Smooth muscle cell (in vitro differentiated cells): ENCODE data around the gene DXO. TPM values are rescaled to one million over a fixed set of nuclear protein-coding genes. Genes with fewer than 3 reads are reported as not detected.

Source experiments
- microRNA counts: library from miRNA; unstranded; fragments of <30 nt; microRNA quantifications from one replicate; lab custom pipeline; 2016
- microRNA-seq: library from miRNA; unstranded; fragments of <30 nt; microRNA quantifications from one replicate; pipeline ENCODE4, GENCODE V29; 2016; ENCODE audit warnings: borderline number of aligned reads
- polyA plus RNA-seq: library from polyadenylated mRNA; unstranded; fragments of >200 nt; fragmentation: Nextera tagmentation; extraction: Ambion mirVana; gene quantifications from 2 replicates; pipeline ENCODE4 v1.2.1, GENCODE V29; 2016
- small RNA-seq: library from RNA; depleted of rRNA; stranded (forward); fragments of <200 nt; gene quantifications from one replicate; pipeline ENCODE3, GENCODE V24; 2014
- total RNA-seq: library from RNA; depleted of rRNA; stranded (reverse); fragments of >200 nt; gene quantifications from 2 replicates; pipeline ENCODE4 v1.2.3, GENCODE V29; 2014

Gene DXO
- total and polyA plus RNA-seq, 2 experiments from 2014 or later, result 11.0 to 21.9 TPM

MicroRNAs encoded within 50 kb of the gene (microRNA counts, 767-probe panel; counts per million panel counts)
- 183 counts per million for microRNA hsa-miR-1236 (lab: Ali Mortazavi, UCI)

Small RNA genes within 50 kb of the gene (microRNA-seq; reads per million reads assigned to microRNA genes)
- gene MIR1236, result 1.8 reads per million

Small RNA genes within 50 kb of the gene (small RNA-seq; reads per million reads assigned to genes)
- not detected for gene AL645922.1

Other genes starting within 250 kb of the DXO start
Only the 30 nearest of the 33 such genes appear.
- 10.6 and 15.4 TPM in 2 replicates for gene MSH5, start 232.1 kb downstream of the DXO start, total RNA-seq
- 4.7 and 10.5 TPM in 2 replicates for gene MSH5, start 232.1 kb downstream of the DXO start, polyA plus RNA-seq
- gene SAPCD1, start 209.5 kb downstream of the DXO start, total RNA-seq, result not detected in 2 replicates
- gene SAPCD1, start 209.5 kb downstream of the DXO start, polyA plus RNA-seq, result 1.4 and 1.8 TPM in 2 replicates
- gene VWA7, start 194.8 kb downstream of the DXO start, total RNA-seq, result 0.22 and 0.58 TPM in 2 replicates
- 0.08 and 0.28 TPM in 2 replicates for gene VWA7, start 194.8 kb downstream of the DXO start, polyA plus RNA-seq
- gene VARS1, start 176.4 kb downstream of the DXO start, total RNA-seq, result 31.9 and 60.8 TPM in 2 replicates
- 76.9 and 80.8 TPM in 2 replicates for gene VARS1, start 176.4 kb downstream of the DXO start, polyA plus RNA-seq
- 62.0 and 91.2 TPM in 2 replicates for gene LSM2, start 165.2 kb downstream of the DXO start, total RNA-seq
- gene LSM2, start 165.2 kb downstream of the DXO start, polyA plus RNA-seq, result 73.6 and 81.6 TPM in 2 replicates
- 0.63 and 0.94 TPM in 2 replicates for gene HSPA1L, start 156.9 kb downstream of the DXO start, total RNA-seq
- 0.19 and 1.0 TPM in 2 replicates for gene HSPA1L, start 156.9 kb downstream of the DXO start, polyA plus RNA-seq
- 52.6 and 59.5 TPM in 2 replicates for gene HSPA1A, start 156.6 kb downstream of the DXO start, total RNA-seq
- gene HSPA1A, start 156.6 kb downstream of the DXO start, polyA plus RNA-seq, result 61.2 and 71.6 TPM in 2 replicates
- gene HSPA1B, start 144.4 kb downstream of the DXO start, total RNA-seq, result 33.6 and 43.1 TPM in 2 replicates
- gene HSPA1B, start 144.4 kb downstream of the DXO start, polyA plus RNA-seq, result 30.7 and 36.7 TPM in 2 replicates
- 40.0 and 47.5 TPM in 2 replicates for gene NEU1, start 109.3 kb downstream of the DXO start, total RNA-seq
- gene NEU1, start 109.3 kb downstream of the DXO start, polyA plus RNA-seq, result 52.1 and 52.7 TPM in 2 replicates
- 0.72 and 0.85 TPM in 2 replicates for gene SLC44A4, start 93.1 kb downstream of the DXO start, total RNA-seq
- gene SLC44A4, start 93.1 kb downstream of the DXO start, polyA plus RNA-seq, result 0.30 and 0.52 TPM in 2 replicates
- 17.4 and 17.6 TPM in 2 replicates for gene EHMT2, start 74.4 kb downstream of the DXO start, total RNA-seq
- gene EHMT2, start 74.4 kb downstream of the DXO start, polyA plus RNA-seq, result 33.9 and 38.9 TPM in 2 replicates
- 0.04 and 0.54 TPM in 2 replicates for gene ZBTB12, start 70.1 kb downstream of the DXO start, total RNA-seq
- gene ZBTB12, start 70.1 kb downstream of the DXO start, polyA plus RNA-seq, result 0.39 TPM in 1 of 2 replicates, not detected in the other
- gene C2, start 44.4 kb downstream of the DXO start, total RNA-seq, result 0.27 TPM in 1 of 2 replicates, not detected in the other
- 0.37 TPM in 2 replicates for gene C2, start 44.4 kb downstream of the DXO start, polyA plus RNA-seq
- not detected in 2 replicates for gene CFB, start 26.0 kb downstream of the DXO start, total RNA-seq
- 2.3 and 4.1 TPM in 2 replicates for gene CFB, start 26.0 kb downstream of the DXO start, polyA plus RNA-seq
- 78.6 and 91.5 TPM in 2 replicates for gene NELFE, start 13.2 kb downstream of the DXO start, total RNA-seq
- gene NELFE, start 13.2 kb downstream of the DXO start, polyA plus RNA-seq, result 125 and 134 TPM in 2 replicates
- 24.6 and 27.6 TPM in 2 replicates for gene SKIC2, start 13.0 kb downstream of the DXO start, total RNA-seq
- gene SKIC2, start 13.0 kb downstream of the DXO start, polyA plus RNA-seq, result 55.0 and 56.0 TPM in 2 replicates
- gene C4A, start 9.9 kb upstream of the DXO start, total RNA-seq, result 2.8 and 4.6 TPM in 2 replicates
- gene C4A, start 9.9 kb upstream of the DXO start, polyA plus RNA-seq, result 1.7 and 4.4 TPM in 2 replicates
- gene C4B, start 42.7 kb upstream of the DXO start, total RNA-seq, result 1.7 and 3.8 TPM in 2 replicates
- gene C4B, start 42.7 kb upstream of the DXO start, polyA plus RNA-seq, result 1.3 and 2.9 TPM in 2 replicates
- gene CYP21A2, start 66.3 kb upstream of the DXO start, total RNA-seq, result 0.58 TPM in 1 of 2 replicates, not detected in the other
- gene CYP21A2, start 66.3 kb upstream of the DXO start, polyA plus RNA-seq, result 0.38 TPM in 1 of 2 replicates, not detected in the other
- 1.1 and 1.8 TPM in 2 replicates for gene TNXB, start 137.2 kb upstream of the DXO start, total RNA-seq
- 1.1 and 4.3 TPM in 2 replicates for gene TNXB, start 137.2 kb upstream of the DXO start, polyA plus RNA-seq
- gene ATF6B, start 156.1 kb upstream of the DXO start, total RNA-seq, result 22.2 and 23.0 TPM in 2 replicates
- gene ATF6B, start 156.1 kb upstream of the DXO start, polyA plus RNA-seq, result 22.5 and 39.8 TPM in 2 replicates
- gene FKBPL, start 158.2 kb upstream of the DXO start, total RNA-seq, result 5.3 and 6.5 TPM in 2 replicates
- 5.4 and 7.7 TPM in 2 replicates for gene FKBPL, start 158.2 kb upstream of the DXO start, polyA plus RNA-seq
- gene PRRT1, start 179.8 kb upstream of the DXO start, total RNA-seq, result 0.94 TPM in 1 of 2 replicates, not detected in the other
- gene PRRT1, start 179.8 kb upstream of the DXO start, polyA plus RNA-seq, result 1.4 and 3.3 TPM in 2 replicates
- gene PPT2, start 182.0 kb upstream of the DXO start, total RNA-seq, result 13.3 and 17.5 TPM in 2 replicates
- gene PPT2, start 182.0 kb upstream of the DXO start, polyA plus RNA-seq, result 15.7 and 17.8 TPM in 2 replicates
- gene EGFL8, start 192.5 kb upstream of the DXO start, total RNA-seq, result 3.6 and 5.6 TPM in 2 replicates
- 4.3 and 8.2 TPM in 2 replicates for gene EGFL8, start 192.5 kb upstream of the DXO start, polyA plus RNA-seq
- gene AGPAT1, start 203.9 kb upstream of the DXO start, total RNA-seq, result 60.5 and 71.1 TPM in 2 replicates
- 51.8 and 52.4 TPM in 2 replicates for gene AGPAT1, start 203.9 kb upstream of the DXO start, polyA plus RNA-seq
- gene RNF5, start 206.3 kb upstream of the DXO start, total RNA-seq, result 49.3 and 58.1 TPM in 2 replicates
- gene RNF5, start 206.3 kb upstream of the DXO start, polyA plus RNA-seq, result 74.0 and 75.9 TPM in 2 replicates
- 0.81 and 2.6 TPM in 2 replicates for gene AGER, start 212.1 kb upstream of the DXO start, total RNA-seq
- 2.5 and 6.4 TPM in 2 replicates for gene AGER, start 212.1 kb upstream of the DXO start, polyA plus RNA-seq
- 33.2 and 43.6 TPM in 2 replicates for gene PBX2, start 218.1 kb upstream of the DXO start, total RNA-seq
- 11.6 and 14.0 TPM in 2 replicates for gene PBX2, start 218.1 kb upstream of the DXO start, polyA plus RNA-seq
- 4.8 and 5.3 TPM in 2 replicates for gene GPSM3, start 220.5 kb upstream of the DXO start, total RNA-seq
- 14.2 and 15.6 TPM in 2 replicates for gene GPSM3, start 220.5 kb upstream of the DXO start, polyA plus RNA-seq